Amygdala (tissue), 56 donors: Measurements from ENCODE around the gene EXOC3L4.
"Not testable (repeated sequence)": the region's sequence is repeated elsewhere in the genome, so short reads cannot be mapped to it uniquely, and the experiment has no call there.

Source experiments
- DNase-seq, 56 donors: peaks; one replicate each; lab custom pipeline; 2025; lab: John Stamatoyannopoulos, UW

Gene EXOC3L4

DNA sequence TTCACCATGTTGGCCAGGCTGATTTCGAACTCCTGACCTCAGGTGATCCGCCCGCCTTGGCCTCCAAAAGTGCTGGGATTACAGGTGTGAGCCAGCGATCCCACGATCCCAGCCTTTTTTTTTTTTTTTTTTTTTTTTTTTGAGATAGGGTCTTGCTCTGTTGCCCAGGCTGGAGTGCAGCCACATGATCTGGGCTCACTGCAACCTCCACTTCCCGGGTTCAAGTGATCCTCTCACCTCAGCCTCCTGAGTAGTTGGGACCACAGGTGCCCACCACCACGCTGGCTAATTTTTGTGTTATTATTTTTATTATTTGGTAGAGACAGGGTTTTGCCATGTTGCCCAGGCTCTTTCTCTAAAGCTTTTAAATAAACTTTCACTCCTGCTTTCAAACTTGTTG lies 23.0 kb downstream of the EXOC3L4 start:
- DNase-seq = not testable (repeated sequence)

DNA sequence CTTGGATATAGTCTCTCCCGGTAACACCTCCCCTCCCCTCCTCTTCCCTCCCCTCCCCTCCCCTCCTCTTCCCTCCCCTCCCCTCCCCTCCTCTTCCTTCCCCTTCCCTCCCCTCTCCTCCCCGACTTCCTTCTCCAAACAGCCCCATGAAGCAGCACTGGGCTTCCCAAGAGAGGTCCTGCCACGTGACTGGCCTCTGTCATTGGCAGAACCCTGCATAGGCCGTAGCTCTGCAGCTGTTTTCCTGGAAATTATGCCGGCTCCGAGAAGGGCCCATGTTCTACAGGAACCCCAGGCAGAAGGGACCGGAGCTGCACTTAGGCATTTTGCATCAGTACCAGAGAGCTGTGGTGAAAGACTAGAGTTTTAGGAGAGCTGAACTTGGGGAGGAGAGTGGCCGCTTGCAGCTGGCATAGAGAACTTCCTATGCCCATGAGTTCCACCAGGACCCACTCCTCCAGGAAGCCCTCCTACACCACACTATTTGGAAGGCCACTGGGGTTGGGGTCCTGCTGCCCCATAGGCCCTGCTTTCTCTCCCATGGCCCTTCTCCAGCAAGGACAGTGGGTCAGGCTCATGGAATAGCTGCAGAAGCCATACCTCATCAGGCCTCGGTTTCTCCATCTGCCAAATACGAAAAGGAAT lies 23.6 kb downstream of the EXOC3L4 start:
- peak in 15 of 56 donors; percentile 12 to 63 (median 34) for DNase-seq

DNA sequence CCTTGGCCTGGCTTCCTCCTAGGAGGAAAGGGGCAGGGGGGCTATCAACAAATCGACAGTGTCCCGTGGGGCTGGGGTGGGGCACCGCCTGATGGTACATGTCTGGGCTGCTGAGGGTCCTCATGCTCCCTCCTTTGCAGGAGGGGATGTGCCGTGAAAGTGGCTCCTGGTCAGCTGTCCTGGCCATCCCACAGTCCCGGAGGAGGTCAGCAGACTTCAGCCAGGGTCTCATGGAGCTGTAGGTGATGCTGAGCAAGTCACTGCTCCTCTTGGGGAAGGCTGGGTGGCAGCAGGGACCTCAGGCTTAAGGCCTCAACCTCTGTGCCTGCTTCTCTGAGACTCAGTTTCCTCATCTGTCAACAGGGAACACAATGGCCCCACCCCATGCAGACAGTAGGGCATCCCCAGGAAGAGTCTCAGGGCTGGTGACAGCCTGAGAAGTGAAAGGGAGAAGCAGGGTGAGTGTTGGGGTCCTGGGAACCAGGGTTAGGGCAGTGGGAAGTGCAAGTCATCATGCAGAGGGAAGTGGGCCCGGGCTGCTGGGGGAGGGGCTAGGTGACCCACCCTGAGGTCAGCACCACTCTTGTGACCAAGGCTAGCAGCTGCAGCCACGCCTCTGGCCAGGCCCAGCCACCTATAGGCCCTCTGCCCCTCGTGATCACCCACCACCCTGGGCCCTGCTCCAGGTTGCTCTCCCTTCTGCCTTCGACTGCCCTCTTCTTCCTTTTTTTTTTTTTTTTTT lies 24.3 kb downstream of the EXOC3L4 start:
- peak in 15 of 56 donors; percentile 15 to 66 (median 30) for DNase-seq

DNA sequence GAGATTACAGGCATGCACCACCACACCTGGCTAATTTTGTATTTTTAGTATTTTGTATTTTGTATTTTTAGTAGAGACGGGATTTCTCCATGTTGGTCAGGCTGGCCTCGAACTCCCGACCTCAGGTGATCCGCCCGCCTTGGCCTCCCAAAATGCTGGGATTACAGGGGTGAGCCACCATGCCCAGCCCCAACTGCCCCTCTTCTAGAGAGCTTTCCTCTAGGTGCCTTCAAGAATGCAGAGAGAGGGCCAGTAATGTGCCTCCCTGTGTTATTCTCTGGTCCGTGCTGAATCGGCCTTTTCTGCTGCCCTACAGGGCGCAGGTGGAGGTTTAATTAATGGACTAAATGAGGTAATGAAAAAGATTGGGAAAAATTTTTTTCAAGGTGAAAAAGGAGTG lies 25.0 kb downstream of the EXOC3L4 start:
- not testable (repeated sequence) for DNase-seq

DNA sequence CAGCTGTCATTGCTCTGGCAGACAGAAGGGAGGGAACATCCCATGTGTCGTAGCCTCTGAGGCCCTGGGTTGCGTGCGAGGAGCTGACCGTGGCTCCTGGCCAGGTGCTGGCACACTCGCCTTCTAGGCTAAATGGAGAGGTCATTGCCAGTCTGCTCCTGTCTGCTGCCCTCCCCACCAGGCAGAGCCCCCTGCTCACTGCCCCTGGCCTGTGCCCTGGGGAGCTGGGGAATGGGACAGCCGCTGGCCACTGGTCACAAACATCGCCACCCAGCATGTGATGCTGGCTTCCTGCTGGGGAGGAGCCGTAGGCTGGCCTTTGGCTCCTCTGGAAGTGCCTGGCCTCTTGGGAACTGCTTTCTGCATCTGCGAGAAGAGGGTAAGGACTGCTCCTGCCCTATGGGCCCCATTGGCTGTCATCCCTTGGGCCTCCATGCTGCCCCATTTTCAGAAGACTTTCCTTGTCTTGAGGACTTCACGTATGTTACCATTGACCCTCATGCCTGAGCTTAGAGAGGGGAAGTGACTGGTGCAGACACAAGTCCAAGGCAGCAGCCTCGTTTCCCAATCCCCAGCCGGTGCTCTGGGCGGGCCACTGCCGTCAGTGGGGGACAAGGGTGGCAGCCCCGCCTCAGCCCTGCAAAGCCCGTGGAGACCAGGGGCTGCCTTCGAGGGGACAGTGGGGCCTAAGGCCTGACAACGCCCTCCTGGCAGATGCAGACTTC lies 26.8 kb downstream of the EXOC3L4 start:
- DNase-seq = peak in 1 of 56 donors; percentile 34

DNA sequence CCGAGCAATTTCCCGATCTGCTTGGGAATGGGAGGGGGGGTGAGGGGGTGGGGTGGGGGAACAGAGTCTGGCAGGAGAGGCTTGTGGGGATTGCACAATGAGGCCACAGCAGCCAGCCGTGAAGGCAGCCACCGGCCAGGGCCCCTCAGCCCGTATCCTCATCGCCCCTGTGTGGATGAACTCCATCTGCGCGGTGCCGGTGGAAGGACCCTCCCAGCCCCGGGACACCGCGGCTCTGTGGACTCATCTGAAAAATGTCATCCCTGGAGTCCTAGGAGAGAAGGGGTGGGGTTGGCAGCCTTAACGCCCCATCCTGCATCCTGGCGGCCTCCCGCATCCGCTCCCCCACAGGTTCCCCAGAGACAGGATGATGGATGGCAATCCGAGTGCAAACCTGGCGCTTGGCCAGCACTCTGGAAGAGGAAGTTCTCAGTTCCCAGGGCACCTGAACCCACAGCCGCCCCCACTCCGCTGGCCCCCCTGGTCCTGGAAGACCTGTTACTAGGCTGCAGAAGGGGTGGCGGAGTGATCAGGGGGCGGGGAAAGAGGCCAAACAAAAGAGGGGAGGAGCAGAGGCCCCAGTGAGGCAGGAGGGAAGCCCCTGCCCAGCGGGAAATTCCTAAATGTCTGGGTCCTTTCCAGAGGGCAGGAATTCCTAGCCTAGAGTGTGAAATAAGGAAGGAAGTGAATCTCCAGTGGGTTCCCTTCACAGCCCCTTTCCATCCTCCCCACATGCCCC lies 27.5 kb downstream of the EXOC3L4 start:
- DNase-seq = peak in 2 of 56 donors; percentile 30 to 49

DNA sequence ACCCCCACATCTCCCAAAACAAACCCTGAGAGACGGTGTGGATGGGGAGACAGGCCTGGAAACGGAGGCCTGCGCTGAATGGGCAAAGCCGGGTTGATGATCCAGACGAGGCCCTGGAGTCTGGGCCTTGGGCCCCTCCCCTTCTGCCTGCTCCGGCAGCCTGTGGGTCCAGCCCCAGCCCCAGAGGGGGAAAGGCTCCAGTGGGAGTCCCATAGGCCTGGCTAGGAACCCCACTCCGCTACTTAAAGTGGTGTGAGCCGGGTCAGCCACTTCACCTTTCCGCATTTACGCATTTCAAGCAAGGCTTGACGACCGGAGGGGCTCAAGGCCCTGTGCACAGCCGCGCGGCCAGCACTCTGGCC lies 28.0 kb downstream of the EXOC3L4 start:
- DNase-seq = no peak

DNA sequence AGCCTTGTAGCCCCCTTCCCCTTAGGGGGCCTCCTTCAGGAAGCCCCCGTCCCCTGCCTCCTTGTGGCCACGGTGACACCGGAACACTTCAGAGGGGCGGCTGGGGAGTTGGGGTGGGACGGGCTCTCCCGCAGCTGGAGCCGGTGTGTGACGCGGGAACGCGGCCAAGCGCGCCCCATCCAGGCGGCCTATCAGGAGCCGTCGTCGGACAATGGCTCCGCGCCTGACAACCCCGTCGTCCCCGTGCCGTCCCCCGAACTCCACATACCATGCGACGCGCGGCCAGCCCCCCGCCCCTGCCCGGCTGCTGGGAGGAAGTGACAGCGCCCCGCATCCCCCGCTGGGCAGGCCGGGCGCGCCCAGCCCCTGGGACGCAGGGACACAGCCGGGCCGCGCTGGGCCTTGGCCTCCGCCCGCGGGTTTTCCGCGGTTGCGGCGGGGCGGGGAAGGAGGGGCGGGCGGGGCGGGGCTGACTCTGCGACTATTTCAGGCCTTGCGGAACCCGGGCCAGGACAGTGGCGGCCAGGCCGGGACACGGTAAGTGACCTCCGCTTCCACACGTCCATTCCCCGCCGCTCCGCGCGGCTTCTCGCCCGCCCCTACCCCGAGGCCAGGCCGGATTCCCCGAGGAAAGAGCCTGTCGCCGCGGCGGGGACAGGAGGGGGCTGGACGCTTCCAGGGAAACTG lies 28.6 kb downstream of the EXOC3L4 start, which contains the start of gene TNFAIP2:
TNFAIP2 (plus strand) TSS at position 515 of the 687 bp plus-strand sequence. CDS start 2,997 bp downstream, outside the sequence.
- peak in 1 of 56 donors; percentile 66 for DNase-seq

DNA sequence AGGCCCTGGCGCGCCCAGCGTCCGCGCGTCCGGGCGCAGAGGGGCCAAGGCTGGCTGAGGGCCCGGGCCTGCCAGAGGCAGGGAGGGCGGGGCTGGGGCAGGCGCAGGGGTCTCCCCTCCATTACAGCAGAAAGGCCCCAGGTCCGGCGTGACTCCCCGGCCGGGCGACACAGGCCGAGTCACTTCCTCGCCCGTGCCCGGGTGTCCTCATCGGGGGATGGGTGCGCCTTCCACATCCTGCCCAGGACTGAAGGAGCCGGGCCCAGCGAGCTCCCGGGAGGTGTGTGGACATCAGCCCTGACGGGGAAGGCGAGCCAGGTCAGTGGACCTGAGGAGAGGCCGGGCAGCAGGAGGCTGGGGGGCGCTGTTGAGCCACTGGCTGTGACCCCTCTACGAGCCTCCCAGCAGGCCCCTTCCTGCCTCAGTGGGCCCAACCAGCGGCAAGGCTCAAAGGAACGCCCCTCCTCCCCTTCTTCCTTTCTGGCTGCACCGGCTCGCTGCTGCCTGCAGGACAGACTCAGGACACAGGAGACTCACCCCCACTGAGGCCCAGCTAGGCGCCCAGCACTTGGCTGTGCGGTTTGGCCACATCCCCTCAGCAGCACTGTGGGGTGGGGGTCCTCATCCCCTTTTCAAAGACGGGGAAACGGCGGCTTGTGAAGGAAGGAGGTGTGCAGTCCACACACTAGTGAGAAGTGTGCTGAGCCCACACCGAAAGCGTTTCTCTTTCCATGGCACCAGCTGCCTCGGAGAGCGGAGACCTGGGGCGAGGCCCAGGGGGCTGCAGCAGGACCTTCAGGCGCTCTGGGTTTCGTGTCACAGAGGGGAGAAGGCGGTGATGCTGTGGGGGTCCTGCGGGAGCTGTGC lies 29.3 kb downstream of the EXOC3L4 start:
- peak in 1 of 56 donors; percentile 26 for DNase-seq

DNA sequence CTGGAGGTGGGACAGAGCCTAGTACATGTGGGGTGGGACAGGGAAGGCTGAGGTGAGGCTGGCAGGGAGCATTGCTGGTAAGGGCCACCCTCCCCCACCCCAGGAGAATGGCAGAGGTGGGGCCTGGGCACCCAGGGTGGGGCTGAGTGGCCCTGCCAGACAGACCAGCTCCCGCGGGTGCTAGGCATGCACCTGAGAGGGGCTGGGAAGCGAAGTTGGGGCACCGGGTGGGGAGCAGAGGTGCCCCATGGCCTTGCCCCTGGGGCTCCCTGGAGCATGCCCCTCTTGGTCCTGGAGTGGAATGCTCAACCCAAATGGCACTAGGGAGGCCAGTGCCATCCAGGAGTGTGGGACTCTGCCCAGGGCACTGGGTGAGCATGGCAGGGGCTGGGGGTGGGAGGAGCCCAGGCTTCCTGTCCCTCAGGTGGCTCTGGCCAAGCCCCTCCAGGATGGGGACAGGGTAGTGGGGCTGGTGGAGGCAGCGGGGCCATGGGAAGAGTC lies 30.0 kb downstream of the EXOC3L4 start:
- DNase-seq = no peak

DNA sequence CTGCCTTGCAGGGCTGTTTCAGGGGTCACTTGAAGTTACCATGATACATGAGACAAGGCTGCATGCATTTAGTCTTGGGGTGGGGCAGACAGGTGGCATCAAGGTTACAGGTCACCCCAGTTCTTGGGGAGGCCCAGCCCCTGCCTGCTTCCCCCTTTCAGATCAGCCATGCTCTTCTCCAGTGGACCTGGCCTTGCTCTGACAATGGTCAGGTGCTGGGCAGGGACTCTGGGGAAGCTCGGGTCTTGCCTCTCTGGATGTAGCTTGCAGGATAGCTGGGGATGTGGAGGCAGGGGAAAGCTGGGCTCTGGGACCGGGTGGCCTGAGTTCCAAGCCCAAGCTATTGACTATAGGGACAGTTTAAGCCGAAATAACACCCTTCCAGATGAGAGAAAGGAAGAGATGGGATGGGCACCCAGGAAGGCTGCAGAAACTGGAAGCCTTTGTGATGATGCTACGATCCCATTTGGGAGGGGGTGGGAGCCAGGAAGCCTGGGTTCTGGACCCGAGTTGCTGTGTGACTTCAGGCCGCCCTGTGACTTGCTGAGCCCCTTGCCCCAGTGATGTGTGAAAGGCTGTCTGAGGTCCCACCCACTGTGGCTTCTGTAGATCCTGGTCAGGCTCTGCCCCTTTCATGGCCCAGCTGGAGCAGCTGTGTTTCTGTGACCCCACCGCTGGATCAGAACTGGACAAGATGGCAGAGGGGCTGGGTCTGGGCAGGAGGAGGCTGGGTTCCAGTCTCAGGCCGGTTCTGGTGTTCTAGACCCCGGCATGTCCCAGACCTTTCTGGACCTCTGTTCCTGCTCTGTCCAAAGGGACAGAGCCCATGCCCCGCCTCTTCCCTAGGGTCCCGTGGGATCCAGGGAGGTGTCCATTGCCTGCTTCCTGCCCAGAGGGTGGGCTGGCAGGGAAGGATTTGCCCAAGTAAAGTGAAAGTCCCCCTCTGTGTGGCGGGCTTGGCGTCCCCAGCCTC lies 30.9 kb downstream of the EXOC3L4 start:
- DNase-seq = no peak

DNA sequence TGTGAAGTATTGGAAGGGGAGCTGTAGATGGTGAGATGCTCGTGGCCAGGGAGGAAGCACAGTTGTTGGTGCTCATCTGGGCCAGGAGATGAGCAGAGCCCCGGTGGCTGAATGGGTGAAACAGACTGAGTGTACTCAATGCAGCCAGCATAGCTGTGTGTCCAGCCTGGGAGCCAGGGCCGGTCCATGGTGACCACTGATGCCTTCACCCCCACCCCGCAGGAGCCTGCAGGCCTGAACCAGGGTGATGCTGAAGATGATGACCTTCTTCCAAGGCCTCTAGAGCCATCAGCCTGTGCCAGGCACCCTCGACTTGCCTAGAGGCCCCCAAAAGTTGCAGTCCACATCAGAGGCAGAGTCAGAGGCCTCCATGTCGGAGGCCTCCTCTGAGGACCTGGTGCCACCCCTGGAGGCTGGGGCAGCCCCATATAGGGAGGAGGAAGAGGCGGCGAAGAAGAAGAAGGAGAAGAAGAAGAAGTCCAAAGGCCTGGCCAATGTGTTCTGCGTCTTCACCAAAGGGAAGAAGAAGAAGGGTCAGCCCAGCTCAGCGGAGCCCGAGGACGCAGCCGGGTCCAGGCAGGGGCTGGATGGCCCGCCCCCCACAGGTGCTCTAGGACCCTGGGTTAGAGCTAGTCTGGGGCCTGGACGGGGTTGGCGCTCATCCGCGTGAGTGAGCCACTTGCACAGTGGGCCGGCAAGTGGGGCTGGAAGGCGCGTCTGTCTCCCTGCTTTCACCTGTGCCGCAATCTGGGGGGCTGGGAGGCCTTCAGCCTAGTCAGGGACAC lies 31.8 kb downstream of the EXOC3L4 start:
- DNase-seq = no peak

DNA sequence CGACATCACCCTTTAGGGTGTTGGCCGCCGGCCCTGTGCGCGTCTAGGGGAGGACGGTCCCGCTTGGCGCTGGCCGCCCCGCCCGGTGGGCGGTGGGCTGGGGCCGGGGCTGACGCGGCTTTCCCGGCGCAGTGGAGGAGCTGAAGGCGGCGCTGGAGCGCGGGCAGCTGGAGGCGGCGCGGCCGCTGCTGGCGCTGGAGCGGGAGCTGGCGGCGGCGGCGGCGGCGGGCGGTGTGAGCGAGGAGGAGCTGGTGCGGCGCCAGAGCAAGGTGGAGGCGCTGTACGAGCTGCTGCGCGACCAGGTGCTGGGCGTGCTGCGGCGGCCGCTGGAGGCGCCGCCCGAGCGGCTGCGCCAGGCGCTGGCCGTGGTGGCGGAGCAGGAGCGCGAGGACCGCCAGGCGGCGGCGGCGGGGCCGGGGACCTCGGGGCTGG lies 32.4 kb downstream of the EXOC3L4 start:
- peak in 9 of 56 donors; percentile 15 to 70 (median 30) for DNase-seq

DNA sequence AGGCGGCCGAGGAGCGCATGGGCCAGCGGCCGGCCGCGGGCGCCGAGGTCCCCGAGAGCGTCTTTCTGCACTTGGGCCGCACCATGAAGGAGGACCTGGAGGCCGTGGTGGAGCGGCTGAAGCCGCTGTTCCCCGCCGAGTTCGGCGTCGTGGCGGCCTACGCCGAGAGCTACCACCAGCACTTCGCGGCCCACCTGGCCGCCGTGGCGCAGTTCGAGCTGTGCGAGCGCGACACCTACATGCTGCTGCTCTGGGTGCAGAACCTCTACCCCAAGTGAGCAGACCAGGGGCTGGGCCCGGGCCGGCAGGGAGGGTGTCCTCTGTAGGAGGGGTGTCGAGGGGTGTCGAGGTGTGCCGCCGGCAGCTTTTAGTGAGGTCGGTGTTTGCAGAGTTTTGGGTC lies 32.8 kb downstream of the EXOC3L4 start:
- DNase-seq = no peak

DNA sequence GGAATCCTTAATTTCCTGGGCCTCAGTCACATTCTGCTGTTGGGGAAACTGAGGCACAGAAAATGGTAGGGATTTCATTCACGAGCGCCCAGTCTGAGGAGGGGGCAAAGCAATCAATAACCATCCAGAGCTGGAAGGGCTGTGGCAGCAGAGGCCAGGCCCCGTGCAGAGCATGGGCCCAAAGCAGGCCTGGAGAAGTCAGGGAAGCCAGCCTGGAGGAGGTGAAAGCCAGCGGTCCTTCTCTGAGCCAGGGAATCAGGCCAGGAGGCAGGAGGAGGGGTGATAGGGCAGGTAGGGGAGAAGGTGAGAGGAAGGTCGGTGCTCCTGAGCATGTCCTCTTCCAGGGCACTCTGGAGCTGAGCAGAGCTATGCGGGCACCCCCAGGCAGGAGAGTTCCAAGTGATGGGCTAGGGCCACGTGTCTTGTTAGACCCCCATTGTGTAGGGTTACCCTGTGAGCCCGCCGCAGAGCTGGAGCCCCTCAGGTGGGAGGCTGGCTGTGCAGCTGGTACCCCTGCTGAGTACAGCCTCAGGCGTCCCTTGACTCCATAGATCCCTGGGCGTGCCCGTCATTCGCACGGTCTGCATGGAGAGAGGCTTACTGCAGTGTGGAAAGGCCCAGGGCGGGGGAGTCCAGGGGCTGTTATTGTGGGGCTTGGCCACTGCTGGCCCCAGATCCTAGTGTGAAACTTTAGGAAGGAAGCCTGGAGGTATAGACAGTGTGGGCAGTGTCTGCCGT lies 33.5 kb downstream of the EXOC3L4 start:
- DNase-seq = no peak
